HG03095 (cell line): ENCODE results near the gene ANKRD50.

Source experiments
- ATAC-seq: cut with Tn5 transposase; IDR thresholded peaks from one replicate; pipeline ENCODE4 v1.9.1; 2021; ENCODE audit warnings: moderate library complexity; ENCODE audit not compliant: unreplicated experiment

ANKRD50 gene

DNA sequence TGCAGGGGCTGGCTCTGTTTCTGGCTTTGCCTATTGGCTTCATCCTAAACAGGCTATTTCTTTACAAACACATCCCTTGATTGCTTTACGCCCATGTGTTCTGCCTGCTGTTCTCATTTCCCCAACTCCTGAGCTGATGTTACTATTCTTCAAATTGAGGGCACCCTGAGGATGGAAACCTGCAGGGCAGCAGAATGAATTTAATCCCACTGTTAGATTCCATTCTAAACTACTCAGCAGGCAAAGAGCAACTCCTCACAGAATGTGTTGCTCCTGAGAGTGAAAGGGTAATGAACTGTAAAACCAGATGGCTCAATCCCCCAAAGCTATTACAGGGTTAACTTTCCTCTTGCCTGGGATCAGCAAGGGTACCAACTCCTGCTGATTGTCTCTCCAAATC is 75.7 kb downstream of the ANKRD50 start:
- ATAC-seq = no peak

GRCh38 chr4:124635331-124635730 is 77.2 kb downstream of the ANKRD50 start:
- ATAC-seq = no peak

GRCh38 chr4:124633285-124633941 is 79.1 kb downstream of the ANKRD50 start:
- ATAC-seq = no peak

- no peak for ATAC-seq
These were observed 80.1 kb downstream of the ANKRD50 start for GRCh38 chr4:124632439-124632838.

DNA sequence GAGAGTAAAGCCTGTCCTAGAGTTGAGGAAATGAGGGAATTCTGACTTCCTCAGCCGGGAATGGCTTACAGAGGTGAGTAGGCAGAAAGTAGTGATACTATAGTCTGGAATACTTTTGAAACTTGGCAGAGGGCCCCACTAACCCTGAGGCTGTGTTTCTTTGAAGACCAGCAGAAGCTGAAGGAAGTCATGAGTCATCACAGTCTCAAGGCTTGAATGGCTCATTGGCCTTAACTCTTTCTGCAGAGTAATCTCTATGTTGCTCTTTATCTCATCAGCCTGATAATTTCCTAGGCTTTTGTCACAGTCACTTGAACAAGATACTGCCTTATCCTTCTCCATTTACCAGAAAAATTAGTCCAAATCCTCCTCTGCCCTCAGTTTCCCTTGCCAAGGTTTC is 80.8 kb downstream of the ANKRD50 start:
- ATAC-seq = peak; percentile 91

- ATAC-seq = no peak
These were observed 82.9 kb downstream of the ANKRD50 start for GRCh38 chr4:124629681-124630080.
